K562 (cell line): Measurements from ENCODE around the gene SH2D4B. TPM values are rescaled to one million over a fixed set of nuclear protein-coding genes. Genes with fewer than 3 reads are reported as not detected.

Source experiments
- BRF1 ChIP-seq: IDR thresholded peaks from 3 replicates; pipeline ENCODE4 v1.6.1; 2011; ENCODE audit warnings: borderline replicate concordance, mild to moderate bottlenecking; ENCODE audit not compliant: insufficient read length; ENCODE audit errors: extremely low read depth
- DIDO1 ChIP-seq: fragments of 450-650 bp; IDR thresholded peaks from 2 replicates; pipeline ENCODE4 v1.6.1; 2016; ENCODE audit warnings: low read depth, missing biosample characterization, missing genetic modification characterization
- FOXK2 ChIP-seq, 2 experiments: fragments of 450-650 bp; IDR thresholded peaks in 1 of 2; conservative IDR thresholded peaks in 1 of 2; 2 replicates each; pipeline ENCODE4 v1.6.1; 2016; ENCODE audit warnings: low read depth in 2 of 2, mild to moderate bottlenecking in 1 of 2
- GTF2B ChIP-seq: IDR thresholded peaks from 2 replicates; pipeline ENCODE4 v1.6.1; 2011; ENCODE audit not compliant: insufficient read length; ENCODE audit errors: extremely low read depth
- GTF2E2 ChIP-seq: fragments of 200-800 bp; sonication (Bioruptor generic); IDR thresholded peaks from 2 replicates; pipeline ENCODE4 v1.6.1; 2016; ENCODE audit warnings: missing genetic modification characterization, missing compliant biosample characterization
- ILK ChIP-seq: fragments of 450-650 bp; IDR thresholded peaks from 2 replicates; pipeline ENCODE4 v1.6.1; 2016; ENCODE audit warnings: missing genetic modification characterization, low read depth, mild to moderate bottlenecking, missing compliant biosample characterization, moderate library complexity, borderline replicate concordance
- KDM4B ChIP-seq, 2 experiments: fragments of 450-650 bp in 1 of 2; sonication (generic) in 1 of 2; IDR thresholded peaks; 2 replicates each; pipeline ENCODE4 v1.6.1; 2016 to 2017; ENCODE audit warnings: borderline replicate concordance in 2 of 2, antibody characterized with exemption in 1 of 2, low read depth in 1 of 2, mild to moderate bottlenecking in 1 of 2
- KDM5B ChIP-seq: fragments of 200-600 bp; sonication (generic); IDR thresholded peaks from 2 replicates; pipeline ENCODE4 v1.6.1; 2012; ENCODE audit warnings: low read depth, mild to moderate bottlenecking, moderate library complexity, low read length, control low read depth, inconsistent platforms; ENCODE audit not compliant: insufficient replicate concordance
- NCOA2 ChIP-seq, 2 experiments: fragments of 450-650 bp; IDR thresholded peaks; 2 replicates each; pipeline ENCODE4 v1.6.1; 2018; ENCODE audit warnings: mild to moderate bottlenecking in 2 of 2, moderate library complexity in 1 of 2; ENCODE audit not compliant: partially characterized antibody in 2 of 2
- NFRKB ChIP-seq: fragments of 450-650 bp; IDR thresholded peaks from 2 replicates; pipeline ENCODE4 v1.6.1; 2016; ENCODE audit warnings: low read depth
- RBM25 ChIP-seq: fragments of 200-400 bp; formaldehyde crosslinking; IDR thresholded peaks from 2 replicates; pipeline ENCODE4 v1.6.1; 2018; ENCODE audit warnings: low read length, low read depth, moderate library complexity; ENCODE audit not compliant: severe bottlenecking
- RREB1 ChIP-seq: fragments of 250-450 bp; sonication (Bioruptor Pico); IDR thresholded peaks from 2 replicates; pipeline ENCODE4 v1.4.0; 2020
- SETDB1 ChIP-seq: IDR thresholded peaks from one replicate; pipeline ENCODE4 v1.6.1; 2012; ENCODE audit warnings: low read length, control low read depth, inconsistent platforms
- SREBF1 ChIP-seq: fragments of 150-350 bp; IDR thresholded peaks from 2 replicates; pipeline ENCODE4 v1.6.1; 2014; ENCODE audit warnings: antibody characterized with exemption, low read depth, low read length, borderline replicate concordance
- SRSF9 ChIP-seq: fragments of 200-400 bp; formaldehyde crosslinking; IDR thresholded peaks from 2 replicates; pipeline ENCODE4 v1.6.1; 2017; ENCODE audit warnings: low read depth, low read length, borderline replicate concordance
- THRA ChIP-seq: fragments of 450-650 bp; IDR thresholded peaks from 2 replicates; pipeline ENCODE4 v1.6.1; 2017; ENCODE audit warnings: mild to moderate bottlenecking, moderate library complexity
- ZNF184 ChIP-seq: sonication (generic); formaldehyde crosslinking; IDR thresholded peaks from 2 replicates; pipeline ENCODE4 v1.5.0; 2020; ENCODE audit warnings: missing genetic modification reagents
- ZNF41 ChIP-seq: fragments of 250-450 bp; sonication (Bioruptor Pico); conservative IDR thresholded peaks from 2 replicates; pipeline ENCODE4 v1.4.0; 2020; ENCODE audit warnings: mild to moderate bottlenecking
- ZNF445 ChIP-seq: fragments of 250-450 bp; sonication (Bioruptor Pico); IDR thresholded peaks from 2 replicates; pipeline ENCODE4 v1.4.0; 2020; ENCODE audit warnings: low read depth, mild to moderate bottlenecking, moderate library complexity
- polyA plus RNA-seq, 8 experiments: library from polyadenylated mRNA; depleted of rRNA in 4 of 8; stranded (reverse) in 5 of 8; unstranded in 3 of 8; fragments of >200 nt; fragmentation: Nextera tagmentation in 2 of 8; fragmentation: Illumina TruSeq in 1 of 8; extraction: Ambion mirVana in 2 of 8; extraction: Trizol in 1 of 8; gene quantifications; 2 replicates each; pipeline versions ENCODE4 v1.2.1 to v1.2.3, GENCODE V29; 2011 to 2014; ENCODE audit warnings: inconsistent platforms in 1 of 8, missing spikeins in 1 of 8
- total RNA-seq, 7 experiments: library from RNA; depleted of rRNA in 6 of 7; stranded (reverse); fragments of >200 nt in 6 of 7; fragmentation: Illumina TruSeq in 2 of 7; extraction: Trizol in 2 of 7; gene quantifications; 2 replicates each; pipeline versions ENCODE4 v1.2.1 to v1.2.3, GENCODE V29; 2011 to 2021; ENCODE audit warnings: low replicate concordance in 1 of 7

The SH2D4B gene
- total and polyA plus RNA-seq, 9 of the 15 experiments (the other 6 are each of a cell fraction or from before 2014, with no cell fraction given): 0.03 to 0.14 (median 0.04) TPM; not detected in 4

GRCh38 chr10:80535671-80536360 is 1.9 kb upstream of the SH2D4B start (continued):
- no peak for TF ChIP-seq RREB1 (CRISPR knock-in tag)
- no peak for TF ChIP-seq BRF1
- TF ChIP-seq GTF2E2: no peak
- no peak for TF ChIP-seq ILK (tag)
- no peak for TF ChIP-seq SRSF9
- no peak for TF ChIP-seq KDM4B (IDR thresholded peaks at IDR 0.05; ENCODE audit: borderline replicate concordance in 2 of 2, low read depth in 1 of 2)
- TF ChIP-seq FOXK2 (conservative IDR thresholded peaks at IDR 0.05 in 1 of 2, IDR thresholded peaks at IDR 0.05 in 1 of 2; ENCODE audit: low read depth in 2 of 2): no peak
- no peak for TF ChIP-seq DIDO1 (tag)
- TF ChIP-seq THRA: no peak
- TF ChIP-seq KDM5B: no peak
- no peak for TF ChIP-seq ZNF184
- no peak for TF ChIP-seq ZNF445 (CRISPR knock-in tag)
- no peak for TF ChIP-seq GTF2B
- TF ChIP-seq NCOA2 (IDR thresholded peaks at IDR 0.05; ENCODE audit: partially characterized antibody in 2 of 2): no peak
- TF ChIP-seq ZNF41 (CRISPR knock-in tag): no peak
- no peak for TF ChIP-seq NFRKB
- TF ChIP-seq SREBF1: no peak
- TF ChIP-seq SETDB1: no peak
- TF ChIP-seq RBM25: no peak
